ENCODE data around the gene LMX1A.

The LMX1A gene

DNA sequence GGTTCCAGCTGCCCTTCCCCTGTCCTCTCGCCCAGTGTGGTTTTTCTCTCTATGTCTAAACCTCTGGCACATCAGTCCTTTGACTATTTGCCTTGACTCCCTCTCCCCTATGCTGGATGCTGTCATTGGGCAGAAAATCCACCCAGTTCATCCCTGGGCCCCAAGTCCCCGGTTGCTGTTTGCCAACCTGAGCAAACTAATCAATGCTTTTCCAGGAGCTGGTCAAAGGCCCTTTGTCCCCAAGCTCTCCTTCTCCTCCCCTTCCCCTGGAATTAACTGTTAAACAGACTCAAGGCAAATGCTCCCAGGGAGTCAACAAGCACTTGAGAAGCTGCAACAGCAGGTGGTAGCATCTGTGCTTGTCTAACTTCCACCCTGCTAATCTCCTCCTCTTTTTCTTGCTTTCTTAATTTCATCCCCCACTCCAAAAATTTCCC lies 102.7 kb downstream of the LMX1A start:
- CTCF ChIA-PET, result interaction anchor here (0.6 to 3.1 kb wide), 6 partner anchors 18 to 134 kb away, joined by 3 to 16 read pairs (median 4); no protein-coding TSS in a partner anchor
- no peaks in the 10 kb centered on the region for H3K9me3 ChIP-seq (ENCODE audit: control insufficient read depth, insufficient read depth, low read depth, low read length)
- no peak overlapping the region for H3K27ac ChIP-seq (ENCODE audit: extremely low read depth, low read depth, low read length)
- H3K36me3 ChIP-seq (ENCODE audit: control insufficient read depth in 2 of 2, insufficient read depth in 1 of 2, low read length in 2 of 2), result no peaks in the 10 kb centered on the region
- POLR2A ChIA-PET, result no interaction called here
- H3K4me3 ChIP-seq (ENCODE audit: low read depth, low read length), result no peak overlapping the region
- peaks cover 3% of the 10 kb centered on the region; the same call in 1 of the 2 replicates for H3K4me1 ChIP-seq (ENCODE audit: control insufficient read depth, insufficient read depth, low read length)
- TF ChIP-seq SCRT2 (tag by site-specific recombination; IDR thresholded peaks at IDR 0.05) (no peak), ZIC2 (tag by site-specific recombination; IDR thresholded peaks at IDR 0.05) (0 out of 2 replicates have a peak, but pooled peaks have one; percentile 9)

DNA sequence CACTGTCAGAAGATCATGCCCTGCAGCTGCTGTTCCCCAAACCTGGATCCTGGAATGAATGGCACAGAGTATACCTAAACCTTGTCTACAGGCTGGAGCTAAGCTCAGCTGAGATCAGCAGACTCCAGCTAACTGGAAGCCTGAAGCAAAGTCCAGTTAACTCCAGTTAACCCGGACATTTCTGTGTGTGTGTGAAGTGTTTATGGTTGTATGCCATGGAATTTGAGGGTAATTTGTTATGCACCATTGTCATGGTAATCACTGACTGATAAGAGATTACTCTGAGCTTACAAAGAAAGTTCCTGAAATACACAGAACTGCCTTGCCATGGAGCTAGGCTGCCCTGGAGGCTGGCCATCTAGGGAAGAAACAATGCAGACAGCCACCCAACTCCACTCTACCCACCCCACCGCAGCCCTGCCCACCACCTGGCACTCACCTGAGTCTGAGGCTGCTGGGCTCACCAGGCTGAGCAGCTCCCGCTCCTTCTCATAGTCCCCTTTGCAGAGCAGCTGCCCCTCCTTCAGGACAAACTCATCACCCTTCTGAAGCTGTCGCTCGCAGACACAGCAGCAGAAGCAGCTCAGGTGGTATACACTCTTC lies 107.4 kb downstream of the LMX1A start:
- Histone ChIP-seq H3K36me3 (ENCODE audit: control insufficient read depth in 2 of 2, insufficient read depth in 1 of 2, low read length in 2 of 2) (no peaks in the 10 kb centered on the region), H3K9me3 (ENCODE audit: control insufficient read depth, insufficient read depth, low read depth, low read length) (no peaks in the 10 kb centered on the region), H3K4me1 (ENCODE audit: control insufficient read depth, insufficient read depth, low read length) (no peaks in the 10 kb centered on the region), H3K27ac (ENCODE audit: extremely low read depth, low read depth, low read length) (no peak overlapping the region), H3K4me3 (ENCODE audit: low read depth, low read length) (no peak overlapping the region)
- ChIA-PET CTCF (interaction anchor here (0.6 to 1.7 kb wide), 2 partner anchors 20 to 144 kb away, joined by 3 read pairs; no protein-coding TSS in a partner anchor), POLR2A (no interaction called here)
- TF ChIP-seq ZNF48 (tag by site-specific recombination; IDR thresholded peaks at IDR 0.05) (no peak), SALL2 (tag by site-specific recombination; IDR thresholded peaks at IDR 0.05; ENCODE audit: borderline replicate concordance) (no peak), ZNF341 (tag by site-specific recombination; IDR thresholded peaks at IDR 0.05; ENCODE audit: low read depth) (no peak), ZNF157 (tag by site-specific recombination; IDR thresholded peaks at IDR 0.05) (no peak), ZNF501 (tag by site-specific recombination; IDR thresholded peaks at IDR 0.05) (no peak), ZFP69B (tag by site-specific recombination; IDR thresholded peaks at IDR 0.05) (no peak)
- TF ChIP-seq, protein P1, sequence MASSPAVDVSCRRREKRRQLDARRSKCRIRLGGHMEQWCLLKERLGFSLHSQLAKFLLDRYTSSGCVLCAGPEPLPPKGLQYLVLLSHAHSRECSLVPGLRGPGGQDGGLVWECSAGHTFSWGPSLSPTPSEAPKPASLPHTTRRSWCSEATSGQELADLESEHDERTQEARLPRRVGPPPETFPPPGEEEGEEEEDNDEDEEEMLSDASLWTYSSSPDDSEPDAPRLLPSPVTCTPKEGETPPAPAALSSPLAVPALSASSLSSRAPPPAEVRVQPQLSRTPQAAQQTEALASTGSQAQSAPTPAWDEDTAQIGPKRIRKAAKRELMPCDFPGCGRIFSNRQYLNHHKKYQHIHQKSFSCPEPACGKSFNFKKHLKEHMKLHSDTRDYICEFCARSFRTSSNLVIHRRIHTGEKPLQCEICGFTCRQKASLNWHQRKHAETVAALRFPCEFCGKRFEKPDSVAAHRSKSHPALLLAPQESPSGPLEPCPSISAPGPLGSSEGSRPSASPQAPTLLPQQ (tag by site-specific recombination; IDR thresholded peaks at IDR 0.05), result no peak

DNA sequence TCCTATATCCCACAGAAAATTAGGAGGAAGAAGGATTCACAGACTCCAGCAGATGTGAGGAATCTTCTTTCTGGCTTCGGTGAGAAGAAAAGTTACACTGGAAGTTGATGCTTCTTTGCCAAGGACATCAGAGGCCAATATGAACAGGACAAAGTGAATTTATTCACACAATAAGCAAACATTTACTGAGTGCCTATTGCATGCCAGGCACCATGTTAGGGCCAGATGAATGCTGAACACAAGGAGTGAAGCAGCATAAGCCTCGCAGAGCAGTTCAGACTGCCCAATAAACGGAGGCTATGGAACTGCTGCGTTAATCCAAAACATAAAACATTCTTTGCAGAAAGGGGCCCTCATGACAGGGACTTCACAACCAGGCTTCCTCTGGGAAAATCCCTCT lies 114.6 kb downstream of the LMX1A start:
- Histone ChIP-seq H3K4me1 (ENCODE audit: control insufficient read depth, insufficient read depth, low read length) (no peaks in the 10 kb centered on the region), H3K4me3 (ENCODE audit: low read depth, low read length) (no peak overlapping the region), H3K27ac (ENCODE audit: extremely low read depth, low read depth, low read length) (no peak overlapping the region), H3K9me3 (ENCODE audit: control insufficient read depth, insufficient read depth, low read depth, low read length) (no peaks in the 10 kb centered on the region), H3K36me3 (ENCODE audit: control insufficient read depth in 2 of 2, insufficient read depth in 1 of 2, low read length in 2 of 2) (no peaks in the 10 kb centered on the region)
- CTCF ChIA-PET, result no interaction called here
- TF ChIP-seq ZNF658 (tag by site-specific recombination; IDR thresholded peaks at IDR 0.05) (no peak), ZEB2 (tag by site-specific recombination; IDR thresholded peaks at IDR 0.05) (no peak), WT1 (tag by site-specific recombination; IDR thresholded peaks at IDR 0.05) (no peak), ZNF138 (tag by site-specific recombination; IDR thresholded peaks at IDR 0.05; ENCODE audit: borderline replicate concordance) (no peak), ZNF837 (tag by site-specific recombination; IDR thresholded peaks at IDR 0.05) (no peak), ZNF560 (tag by site-specific recombination; IDR thresholded peaks at IDR 0.05; ENCODE audit: borderline replicate concordance) (no peak), ZNF701 (tag by site-specific recombination; IDR thresholded peaks at IDR 0.05) (no peak)
- POLR2A ChIA-PET, result no interaction called here

DNA sequence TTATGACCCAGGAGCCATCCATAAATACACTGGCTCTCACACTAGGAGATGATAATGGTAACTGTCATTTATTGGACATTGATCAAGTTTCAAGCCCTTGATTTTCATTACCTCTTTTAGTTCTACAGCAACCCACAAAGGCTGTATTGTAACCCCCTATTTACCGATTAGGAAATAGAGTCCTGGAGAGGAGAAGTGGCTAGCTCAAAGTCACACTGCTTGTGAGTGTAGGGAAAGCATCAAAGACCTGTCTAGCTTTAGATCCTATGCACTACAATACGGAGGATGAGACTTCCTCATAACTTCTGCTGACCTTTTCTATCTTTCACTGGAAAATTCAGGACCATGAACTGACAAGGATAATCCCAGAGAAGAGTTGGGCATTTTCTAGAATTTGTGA lies 115.2 kb downstream of the LMX1A start:
- no peaks in the 10 kb centered on the region for H3K9me3 ChIP-seq (ENCODE audit: control insufficient read depth, insufficient read depth, low read depth, low read length)
- H3K27ac ChIP-seq (ENCODE audit: extremely low read depth, low read depth, low read length), result no peak overlapping the region
- CTCF ChIA-PET, result interaction anchor here (0.6 to 1.8 kb wide), 3 partner anchors 16 to 133 kb away, joined by 3 to 5 read pairs (median 4); no protein-coding TSS in a partner anchor
- H3K36me3 ChIP-seq (ENCODE audit: control insufficient read depth in 2 of 2, insufficient read depth in 1 of 2, low read length in 2 of 2), result no peaks in the 10 kb centered on the region
- H3K4me3 ChIP-seq (ENCODE audit: low read depth, low read length), result no peak overlapping the region
- POLR2A ChIA-PET, result no interaction called here
- H3K4me1 ChIP-seq (ENCODE audit: control insufficient read depth, insufficient read depth, low read length), result no peaks in the 10 kb centered on the region
- TF ChIP-seq ZNF624 (tag by site-specific recombination; IDR thresholded peaks at IDR 0.05) (no peak), ZNF791 (tag by site-specific recombination; IDR thresholded peaks at IDR 0.05) (no peak)

Data from HEK293 (cell line).